ENCODE measurements around the gene TMEM231. TPM values are rescaled to one million over a fixed set of nuclear protein-coding genes. Genes with fewer than 3 reads are reported as not detected.

The TMEM231 gene
- total and polyA plus RNA-seq, 2 of the 8 experiments (the other 6 are each of a cell fraction or from before 2014, with no cell fraction given) = 8.3 to 26.7 TPM

DNA sequence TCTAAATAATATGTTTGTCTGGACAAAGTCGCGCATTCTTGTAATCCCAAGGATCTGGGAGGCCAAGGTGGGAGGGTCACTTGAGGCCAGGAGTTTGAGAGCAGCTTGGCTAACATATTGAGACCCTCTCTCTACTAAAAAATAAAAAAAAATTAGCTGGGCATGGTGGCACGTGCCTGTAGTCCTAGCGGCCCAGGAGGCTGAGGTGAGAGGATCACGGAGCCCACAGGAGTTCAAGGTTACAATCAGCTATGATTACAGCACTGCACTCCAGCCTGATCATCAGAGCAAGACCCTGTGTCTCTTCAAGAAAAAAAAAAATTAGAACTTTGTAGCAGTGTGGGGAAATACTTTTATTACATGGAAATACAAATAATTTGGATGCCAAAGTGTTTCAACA lies 54.7 kb downstream of the TMEM231 start:
- Histone ChIP-seq H2AFZ (ENCODE audit: low read length) (no peak overlapping the region), H3K4me2 (ENCODE audit: insufficient read depth in 1 of 2, low read depth in 2 of 2, low read length in 2 of 2) (no peak overlapping the region), H3K4me3 (ENCODE audit: extremely low read depth in 1 of 4, insufficient read depth in 2 of 4, low read depth in 3 of 4, low read length in 4 of 4) (no peak overlapping the region), H2BK20ac (ENCODE audit: low read length) (no peak overlapping the region), H2BK12ac (ENCODE audit: low read depth, low read length) (no peak overlapping the region), H4K5ac (ENCODE audit: insufficient read length, low read depth, low read length) (no peak overlapping the region), H3K79me2 (ENCODE audit: control insufficient read depth in 1 of 2, insufficient read depth in 2 of 2, low read length in 2 of 2) (no peaks in the 10 kb centered on the region), H3K23me2 (ENCODE audit: low read depth, low read length) (no peaks in the 10 kb centered on the region), H3K27me3 (replicated peaks in 1 of 4; ENCODE audit: control insufficient read depth in 3 of 4, extremely low read depth in 1 of 4, insufficient read depth in 3 of 4, low read length in 3 of 4) (no peaks in the 10 kb centered on the region), H2BK5ac (ENCODE audit: low read depth, low read length) (no peak overlapping the region), H4K20me1 (replicated peaks in 1 of 2; ENCODE audit: control insufficient read depth in 1 of 2, insufficient read depth in 2 of 2, low read length in 2 of 2) (no peaks in the 10 kb centered on the region), H3K36me3 (ENCODE audit: control insufficient read depth in 2 of 4, insufficient read depth in 4 of 4, low read length in 3 of 4) (no peaks in the 10 kb centered on the region), H2BK120ac (replicated peaks; ENCODE audit: low read depth, low read length) (no peak overlapping the region), H2BK15ac (ENCODE audit: low read length) (no peak overlapping the region), H3K4ac (replicated peaks; ENCODE audit: insufficient read length, low read depth, low read length) (no peak overlapping the region), H3K4me1 (replicated peaks in 1 of 4; ENCODE audit: control insufficient read depth in 3 of 4, insufficient read depth in 4 of 4, low read length in 3 of 4) (no peaks in the 10 kb centered on the region), H3K14ac (ENCODE audit: insufficient read length) (no peak overlapping the region), H4K91ac (replicated peaks; ENCODE audit: insufficient read length, low read length) (no peak overlapping the region), H2AK5ac (ENCODE audit: low read depth, low read length) (no peak overlapping the region), H4K8ac (ENCODE audit: extremely low read depth, insufficient read depth, low read length) (no peak overlapping the region), H3K18ac (ENCODE audit: extremely low read depth, low read length) (no peak overlapping the region), H3K9me3 (ENCODE audit: insufficient read depth in 2 of 2, low read depth in 1 of 2, low read length in 1 of 2) (no peaks in the 10 kb centered on the region), H3K27ac (ENCODE audit: low read depth, low read length) (no peak overlapping the region), H3K79me1 (ENCODE audit: low read depth, low read length) (no peaks in the 10 kb centered on the region), H3K23ac (ENCODE audit: insufficient read length) (no peak overlapping the region), H3K9ac (replicated peaks in 1 of 4; ENCODE audit: extremely low read depth in 1 of 4, low read depth in 3 of 4, low read length in 3 of 4) (no peak overlapping the region), H3K56ac (replicated peaks; ENCODE audit: insufficient read length, low read depth, low read length) (no peak overlapping the region)
- WGBS, 2 experiments (ENCODE audit: extremely low coverage in 1 of 2, insufficient coverage in 1 of 2, insufficient read length in 1 of 2, insufficient replicate concordance in 2 of 2, low coverage in 1 of 2, low lambda C conversion rate in 2 of 2, missing lambda C conversion rate in 1 of 2) = 95% methylated on average over 5 of the region's 5 CpGs; no CpG with 5 or more reads in 1 of the 2 experiments
- TF ChIP-seq ASH2L (IDR thresholded peaks at IDR 0.05; ENCODE audit: low read length) = no peak
- TF ChIP-seq FOSL1 (IDR thresholded peaks at IDR 0.05; ENCODE audit: insufficient read depth, low read depth, low read length) = no peak
- no peak for TF ChIP-seq BACH1 (IDR thresholded peaks at IDR 0.05; ENCODE audit: low read length)
- TF ChIP-seq NRF1 (IDR thresholded peaks at IDR 0.05; ENCODE audit: low read depth, low read length) = no peak
- TF ChIP-seq, protein P1, sequence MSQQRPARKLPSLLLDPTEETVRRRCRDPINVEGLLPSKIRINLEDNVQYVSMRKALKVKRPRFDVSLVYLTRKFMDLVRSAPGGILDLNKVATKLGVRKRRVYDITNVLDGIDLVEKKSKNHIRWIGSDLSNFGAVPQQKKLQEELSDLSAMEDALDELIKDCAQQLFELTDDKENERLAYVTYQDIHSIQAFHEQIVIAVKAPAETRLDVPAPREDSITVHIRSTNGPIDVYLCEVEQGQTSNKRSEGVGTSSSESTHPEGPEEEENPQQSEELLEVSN (IDR thresholded peaks at IDR 0.05) = no peak
- TF ChIP-seq HDAC2 (IDR thresholded peaks at IDR 0.05; ENCODE audit: borderline replicate concordance in 1 of 2, low read depth in 2 of 2, low read length in 2 of 2) = no peak
- ChIA-PET POLR2A (ENCODE audit: partially characterized antibody) (no interaction called here), CTCF (ENCODE audit: partially characterized antibody) (interaction anchor here (1.6 kb wide), 1 partner anchor 15 kb away, joined by 3 read pairs; no protein-coding TSS in a partner anchor)
- no peak for FAIRE-seq
- no peak for DNase-seq (ENCODE audit: low read depth in 1 of 2, low spot score in 2 of 2)
